Left lung (tissue), 10 donors: ENCODE measurements around the gene PCBP3. TPM values are rescaled to one million over a fixed set of nuclear protein-coding genes. Genes with fewer than 3 reads are reported as not detected.
"Not testable (repeated sequence)": the region's sequence is repeated elsewhere in the genome, so short reads cannot be mapped to it uniquely, and the experiment has no call there.

Source experiments
- ATAC-seq: fragments of 200-7000 bp; cut with Tn5 transposase; one replicate; pipeline ENCODE4 v1.9.1; 2020; ENCODE audit warnings: moderate library complexity
- DNase-seq, 4 donors: peaks; one replicate each; pipeline ENCODE4 v3.0.0-alpha.2; 2013 to 2020
- H3K27ac ChIP-seq, 2 donors: fragments of 200-600 bp; sonication (generic) in 1 of 2; one replicate each; pipeline versions ENCODE4 v1.5.0 to v1.8.0; 2020 to 2021
- H3K27me3 ChIP-seq, 2 donors: fragments of 200-600 bp; sonication (generic) in 1 of 2; one replicate each; pipeline versions ENCODE4 v1.5.0 to v1.8.0; 2020 to 2021
- H3K36me3 ChIP-seq, 2 donors: fragments of 200-600 bp; sonication (generic) in 1 of 2; one replicate each; pipeline versions ENCODE4 v1.5.0 to v1.8.0; 2020 to 2021
- H3K4me1 ChIP-seq, 2 donors: fragments of 200-600 bp; one replicate each; pipeline ENCODE4 v1.8.0; 2021
- H3K4me3 ChIP-seq, 2 donors: fragments of 200-600 bp; sonication (generic) in 1 of 2; one replicate each; pipeline versions ENCODE4 v1.5.0 to v1.8.0; 2020 to 2021; ENCODE audit warnings: mild to moderate bottlenecking in 1 of 2
- H3K9me3 ChIP-seq, 2 donors: fragments of 200-600 bp; sonication (generic) in 1 of 2; one replicate each; pipeline versions ENCODE4 v1.5.0 to v1.8.0; 2020 to 2021
- CTCF ChIP-seq, 2 donors: fragments of 200-600 bp; sonication (generic) in 1 of 2; IDR thresholded peaks; one replicate each; pipeline versions ENCODE4 v1.5.0 to v1.8.0; 2021; ENCODE audit warnings: antibody characterized with exemption in 2 of 2
- intact Hi-C, 2 donors: fragments of 100-400 bp; cut with DNase I; formaldehyde crosslinking; loops; one replicate each; pipeline versions ENCODE4 v1.11.2 to v1.14.2; 2022
- polyA plus RNA-seq, 6 donors: library from polyadenylated mRNA; unstranded; fragments of 120-200 nt; gene quantifications; one replicate each; pipeline ENCODE4 v1.2.1, GENCODE V29; 2013; ENCODE audit not compliant: insufficient read length in 6 of 6
- total RNA-seq, 2 donors: library from RNA; stranded (reverse); fragmentation: NEBNext Ultra II Directional; extraction: Animal tissue kit (Norgen Biotek cat#: 25700); gene quantifications; one replicate each; pipeline ENCODE4 v1.2.1, GENCODE V29; 2021
- donor health status: DM: no; HTN: yes; CAD: no.
- donor health status: DM: no; HTN: no; CAD: no.

Gene PCBP3
- total and polyA plus RNA-seq, 8 donors = 2.1 to 13.8 (median 3.0) TPM

- no peak for TF ChIP-seq CTCF (IDR thresholded peaks at IDR 0.05)
- intact Hi-C loops = no loop called here
- no peak overlapping the region for H3K4me3 ChIP-seq
- peaks cover 0 to 12% of the 10 kb centered on the region in 2 donors for H3K4me1 ChIP-seq
- ATAC-seq = no peak
- no peaks in the 10 kb centered on the region for H3K9me3 ChIP-seq
- no peaks in the 10 kb centered on the region for H3K36me3 ChIP-seq
- no peak overlapping the region for H3K27ac ChIP-seq
- DNase-seq = peak in 1 of 4 donors; percentile 55
- peaks cover 0 to 6% of the 10 kb centered on the region in 2 donors for H3K27me3 ChIP-seq
These were observed 250.4 kb downstream of the PCBP3 start for GRCh38 chr21:45893740-45894449.

- Histone ChIP-seq H3K36me3 (no peaks in the 10 kb centered on the region), H3K4me1 (peaks cover 0 to 12% of the 10 kb centered on the region in 2 donors), H3K27ac (no peak overlapping the region), H3K4me3 (no peak overlapping the region), H3K27me3 (peaks cover 0 to under 1% of the 10 kb centered on the region in 2 donors), H3K9me3 (no peaks in the 10 kb centered on the region)
- DNase-seq = peak in 2 of 4 donors; percentile 35 to 69
- intact Hi-C loops = no loop called here
- TF ChIP-seq CTCF (IDR thresholded peaks at IDR 0.05) = no peak
- peak; percentile 72 for ATAC-seq
These were observed 250.9 kb downstream of the PCBP3 start for GRCh38 chr21:45894450-45894825.

- peaks cover 0 to 12% of the 10 kb centered on the region in 2 donors for H3K4me1 ChIP-seq
- intact Hi-C loops = no loop called here
- DNase-seq = peak in 1 of 4 donors; percentile 39
- H3K9me3 ChIP-seq = no peaks in the 10 kb centered on the region
- no peak overlapping the region for H3K4me3 ChIP-seq
- TF ChIP-seq CTCF (IDR thresholded peaks at IDR 0.05) = no peak
- no peak for ATAC-seq
- H3K27ac ChIP-seq = no peak overlapping the region
- H3K36me3 ChIP-seq = no peaks in the 10 kb centered on the region
- H3K27me3 ChIP-seq = no peaks in the 10 kb centered on the region
These were observed 251.6 kb downstream of the PCBP3 start for GRCh38 chr21:45894906-45895777.

GRCh38 chr21:45895778-45896370 lies 252.3 kb downstream of the PCBP3 start:
- no peaks in the 10 kb centered on the region for H3K9me3 ChIP-seq
- ATAC-seq (no peak), DNase-seq (peak in 1 of 4 donors; percentile 69)
- intact Hi-C loops = no loop called here
- TF ChIP-seq CTCF (IDR thresholded peaks at IDR 0.05) = no peak
- H3K4me3 ChIP-seq = no peak overlapping the region
- no peak overlapping the region for H3K27ac ChIP-seq
- H3K4me1 ChIP-seq = peaks cover 0 to 12% of the 10 kb centered on the region in 2 donors
- H3K36me3 ChIP-seq = no peaks in the 10 kb centered on the region
- H3K27me3 ChIP-seq = no peaks in the 10 kb centered on the region

- intact Hi-C loops, H3K27me3 ChIP-seq, ATAC-seq, H3K27ac ChIP-seq, H3K9me3 ChIP-seq, H3K36me3 ChIP-seq, H3K4me3 ChIP-seq: not testable (repeated sequence)
- peak in 1 of 4 donors; percentile 49 for DNase-seq
- H3K4me1 ChIP-seq = peaks cover 0 to 12% of the 10 kb centered on the region in 2 donors
These were observed 252.9 kb downstream of the PCBP3 start for GRCh38 chr21:45896431-45896830.
